NOMO-1 treated with dmso at 0.1 percent for 144 hours (cell line): Measurements from ENCODE around the gene PLD4.
"Not testable (repeated sequence)": the region's sequence is repeated elsewhere in the genome, so short reads cannot be mapped to it uniquely, and the experiment has no call there.

Experiments used
- DNase-seq: peaks from one replicate; lab custom pipeline; 2025; ENCODE audit not compliant: unreplicated experiment; lab: John Stamatoyannopoulos, UW

PLD4 gene

GRCh38 chr14:104924421-104925213, at the start of gene PLD4:
TSS of gene PLD4 (plus strand) at chr14:104924879. CDS start at chr14:104927141, 2,262 bp downstream.
- DNase-seq = peak; percentile 89

GRCh38 chr14:104875412-104875751, 49.3 kb upstream of the PLD4 start:
- DNase-seq = no peak

- DNase-seq = no peak
Measured at GRCh38 chr14:104875811-104876210, 48.9 kb upstream of the PLD4 start.

GRCh38 chr14:104876251-104876699, 48.4 kb upstream of the PLD4 start:
- no peak for DNase-seq

GRCh38 chr14:104877066-104877805, 47.4 kb upstream of the PLD4 start:
- no peak for DNase-seq

GRCh38 chr14:104877806-104878550, 46.7 kb upstream of the PLD4 start:
- DNase-seq = no peak

GRCh38 chr14:104878582-104878981, 46.1 kb upstream of the PLD4 start:
- no peak for DNase-seq

GRCh38 chr14:104879201-104879982, 45.3 kb upstream of the PLD4 start:
- no peak for DNase-seq

GRCh38 chr14:104879983-104880565, 44.6 kb upstream of the PLD4 start:
- DNase-seq = no peak

GRCh38 chr14:104880584-104881210, 44.0 kb upstream of the PLD4 start:
- no peak for DNase-seq

- DNase-seq = no peak
Measured at GRCh38 chr14:104881369-104881979, 43.2 kb upstream of the PLD4 start.

GRCh38 chr14:104882325-104882973, 42.2 kb upstream of the PLD4 start:
- DNase-seq = no peak

GRCh38 chr14:104882991-104883660, 41.6 kb upstream of the PLD4 start:
- DNase-seq = no peak

- no peak for DNase-seq
Measured at GRCh38 chr14:104883681-104884361, 40.9 kb upstream of the PLD4 start.

GRCh38 chr14:104884381-104884780, 40.3 kb upstream of the PLD4 start:
- not testable (repeated sequence) for DNase-seq

- no peak for DNase-seq
Measured at GRCh38 chr14:104885031-104885972, 39.4 kb upstream of the PLD4 start.
